GM13976 (cell line): ENCODE results near the gene PLBD2.

Source experiments
- DNase-seq: peaks from one replicate; pipeline ENCODE4 v3.0.0; 2012; ENCODE audit warnings: low spot score
- in situ Hi-C: fragments of 300-500 bp; cut with MboI; formaldehyde crosslinking; loops from one replicate; pipeline ENCODE4 v1.12.0; 2022; ENCODE audit warnings: low sequenced_read_pairs, mixed read lengths, inconsistent platforms; ENCODE audit not compliant: unreplicated experiment
- TF ChIP-seq, protein P1 (sequence below): IDR thresholded peaks from 2 replicates; pipeline ENCODE4 v1.5.1; 2012; ENCODE audit warnings: borderline replicate concordance, mild to moderate bottlenecking; ENCODE audit not compliant: insufficient read depth; ENCODE audit errors: extremely low read depth, missing control alignments, control extremely low read depth

Gene PLBD2

GRCh38 chr12:113439301-113439597 is 80.9 kb downstream of the PLBD2 start:
- DNase-seq, result no peak
- in situ Hi-C loops, result no loop called here
- TF ChIP-seq, protein P1, sequence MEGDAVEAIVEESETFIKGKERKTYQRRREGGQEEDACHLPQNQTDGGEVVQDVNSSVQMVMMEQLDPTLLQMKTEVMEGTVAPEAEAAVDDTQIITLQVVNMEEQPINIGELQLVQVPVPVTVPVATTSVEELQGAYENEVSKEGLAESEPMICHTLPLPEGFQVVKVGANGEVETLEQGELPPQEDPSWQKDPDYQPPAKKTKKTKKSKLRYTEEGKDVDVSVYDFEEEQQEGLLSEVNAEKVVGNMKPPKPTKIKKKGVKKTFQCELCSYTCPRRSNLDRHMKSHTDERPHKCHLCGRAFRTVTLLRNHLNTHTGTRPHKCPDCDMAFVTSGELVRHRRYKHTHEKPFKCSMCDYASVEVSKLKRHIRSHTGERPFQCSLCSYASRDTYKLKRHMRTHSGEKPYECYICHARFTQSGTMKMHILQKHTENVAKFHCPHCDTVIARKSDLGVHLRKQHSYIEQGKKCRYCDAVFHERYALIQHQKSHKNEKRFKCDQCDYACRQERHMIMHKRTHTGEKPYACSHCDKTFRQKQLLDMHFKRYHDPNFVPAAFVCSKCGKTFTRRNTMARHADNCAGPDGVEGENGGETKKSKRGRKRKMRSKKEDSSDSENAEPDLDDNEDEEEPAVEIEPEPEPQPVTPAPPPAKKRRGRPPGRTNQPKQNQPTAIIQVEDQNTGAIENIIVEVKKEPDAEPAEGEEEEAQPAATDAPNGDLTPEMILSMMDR, result no peak

DNA sequence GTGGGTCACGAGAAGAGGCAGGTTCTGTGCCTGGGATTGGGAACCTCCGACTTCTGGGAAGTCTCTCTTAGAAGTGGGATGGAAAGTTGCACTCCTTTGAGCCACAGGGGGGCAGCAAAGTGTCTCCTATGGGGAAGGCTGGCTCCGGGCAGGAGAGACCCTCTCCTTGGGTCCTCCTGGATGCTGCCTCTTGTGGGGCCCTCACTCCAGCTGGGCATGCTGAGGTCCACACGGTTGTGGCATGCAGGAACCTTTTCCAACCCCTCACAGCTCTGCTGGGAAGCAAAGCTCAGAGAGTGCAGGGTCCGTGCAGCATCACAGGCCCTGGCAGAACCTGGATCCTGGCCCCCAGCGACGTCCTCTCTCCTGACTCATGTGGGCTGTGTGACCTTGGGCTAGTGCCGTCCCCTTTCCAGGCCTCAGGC is 81.2 kb downstream of the PLBD2 start:
- DNase-seq, result peak; percentile 62
- TF ChIP-seq, protein P1, result peak; percentile 36
- in situ Hi-C loops, result no loop called here

DNA sequence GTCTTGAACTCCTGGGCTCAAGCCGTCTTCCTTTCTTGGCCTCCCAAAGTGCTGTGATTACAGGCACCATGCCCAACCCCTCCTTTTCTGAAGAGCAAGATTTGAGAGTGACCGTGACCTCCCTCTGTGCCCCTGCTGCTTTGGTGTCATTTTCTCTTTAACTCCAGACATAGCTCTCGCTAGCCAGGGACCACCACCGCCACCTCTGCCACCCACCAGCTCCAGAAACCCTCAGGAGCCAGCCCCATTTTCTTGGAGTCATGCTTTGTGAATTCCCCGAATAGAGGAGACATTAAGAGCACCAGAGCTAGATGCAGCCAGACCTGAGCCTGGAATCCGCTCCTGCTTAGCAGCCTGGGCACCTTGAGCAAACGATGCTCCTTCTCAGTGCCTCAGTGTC is 81.9 kb downstream of the PLBD2 start:
- in situ Hi-C loops, result no loop called here
- TF ChIP-seq, protein P1, result no peak
- DNase-seq, result no peak
